ENCODE results near the gene ZZZ3. TPM values are rescaled to one million over a fixed set of nuclear protein-coding genes. Genes with fewer than 3 reads are reported as not detected.

The ZZZ3 gene
- total RNA-seq, 2 experiments from 2014 or later: 51.4 to 66.4 TPM

DNA sequence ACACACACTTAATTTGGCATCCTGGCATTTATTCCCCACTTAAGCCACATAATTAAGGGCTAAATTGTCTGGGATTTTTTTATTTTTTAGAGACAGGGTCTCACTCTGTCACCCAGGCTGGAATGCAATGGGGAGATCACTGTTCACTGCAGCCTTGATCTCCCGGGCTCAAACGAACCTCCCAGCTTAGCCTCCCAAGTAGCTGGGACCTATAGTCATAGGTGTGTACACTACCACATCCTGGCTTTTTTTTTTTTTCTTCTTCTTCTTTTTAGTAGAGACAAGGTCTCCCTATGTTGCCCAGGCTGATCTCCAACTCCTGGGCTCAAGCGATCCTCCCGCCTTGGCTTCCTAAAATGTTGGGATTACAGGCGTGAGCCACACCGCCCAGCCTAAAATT is 24.2 kb downstream of the ZZZ3 start:
- intact Hi-C loops (cut with micrococcal nuclease; ENCODE audit: unreplicated experiment): no loop called here
- no peak for DNase-seq (ENCODE audit: low spot score)
- Histone ChIP-seq H2AFZ (ENCODE audit: low read length) (no peak overlapping the region), H3K79me2 (ENCODE audit: insufficient read depth, low read depth, low read length) (peaks cover 94% of the 10 kb centered on the region), H3K9me2 (ENCODE audit: insufficient read depth, low read length) (no peaks in the 10 kb centered on the region), H3K9me3 (ENCODE audit: low read length) (no peaks in the 10 kb centered on the region), H3K4me2 (ENCODE audit: low read length) (no peak overlapping the region), H3K4me3 (ENCODE audit: low read depth, low read length, poor library complexity, severe bottlenecking) (no peak overlapping the region), H4K20me1 (ENCODE audit: insufficient read depth, low read length) (no peaks in the 10 kb centered on the region; the same call in 1 of the 2 replicates), H3K36me3 (ENCODE audit: insufficient read depth, low read length) (peaks cover 18% of the 10 kb centered on the region), H3K4me1 (ENCODE audit: insufficient read depth, low read length, poor library complexity, severe bottlenecking) (no peaks in the 10 kb centered on the region), H3K27ac (ENCODE audit: low read depth, low read length, poor library complexity, severe bottlenecking) (no peak overlapping the region)
- ChIA-PET CTCF (ENCODE audit: unreplicated experiment) (no interaction called here), POLR2A (interaction anchor here (0.6 to 2.1 kb wide), 8 partner anchors 10 to 1821 kb away, joined by 3 to 6 read pairs (median 3); partner anchors contain the start of gene DNAJB4)
- TF ChIP-seq EZH2phosphoT487 (IDR thresholded peaks at IDR 0.05; ENCODE audit: borderline replicate concordance, low read depth, low read length) (no peak), CTCF (conservative IDR thresholded peaks at IDR 0.05; ENCODE audit: low read length) (no peak)
- BruUV-seq (replicated peaks): no TSS peak

DNA sequence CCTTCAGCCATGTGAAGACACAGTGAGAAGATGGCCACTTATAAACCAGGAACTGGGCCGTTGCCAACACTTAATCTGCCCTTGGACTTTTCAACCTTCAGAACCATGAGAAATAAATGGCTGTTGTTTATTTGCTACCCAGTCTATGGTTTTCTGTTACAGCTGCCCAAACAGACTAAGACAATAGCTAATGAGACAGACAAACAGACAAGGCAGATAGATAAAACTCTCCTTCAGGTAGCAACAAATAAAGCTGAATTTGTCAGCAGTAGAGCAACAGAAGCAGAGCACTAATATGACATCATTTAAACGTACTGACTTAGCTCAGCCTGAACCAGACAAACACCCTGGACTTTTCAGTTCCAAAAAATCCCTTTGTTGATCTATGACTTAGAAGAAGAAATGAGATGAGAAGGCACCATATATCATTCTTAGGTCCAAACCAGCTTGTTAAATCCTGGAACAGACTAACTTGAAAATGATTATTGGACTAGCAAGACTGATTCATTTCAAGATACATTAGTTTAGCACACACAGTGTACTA is 27.0 kb downstream of the ZZZ3 start:
- Histone ChIP-seq H3K9me3 (ENCODE audit: low read length) (peaks cover 10% of the 10 kb centered on the region; the same call in 1 of the 2 replicates), H2AFZ (ENCODE audit: low read length) (no peak overlapping the region), H3K4me2 (ENCODE audit: low read length) (no peak overlapping the region), H3K9me2 (ENCODE audit: insufficient read depth, low read length) (no peaks in the 10 kb centered on the region), H3K4me1 (ENCODE audit: insufficient read depth, low read length, poor library complexity, severe bottlenecking) (peaks cover 10% of the 10 kb centered on the region), H3K36me3 (ENCODE audit: insufficient read depth, low read length) (peaks cover 29% of the 10 kb centered on the region), H4K20me1 (ENCODE audit: insufficient read depth, low read length) (no peaks in the 10 kb centered on the region; the same call in none of the 2 replicates), H3K4me3 (ENCODE audit: low read depth, low read length, poor library complexity, severe bottlenecking) (no peak overlapping the region), H3K27ac (ENCODE audit: low read depth, low read length, poor library complexity, severe bottlenecking) (no peak overlapping the region), H3K79me2 (ENCODE audit: insufficient read depth, low read depth, low read length) (peaks cover 95% of the 10 kb centered on the region)
- ChIA-PET POLR2A (interaction anchor here (0.5 to 2.3 kb wide), 7 partner anchors 9 to 289 kb away, joined by 3 to 12 read pairs (median 3); no protein-coding TSS in a partner anchor), CTCF (ENCODE audit: unreplicated experiment) (no interaction called here)
- no TSS peak for BruUV-seq (replicated peaks)
- TF ChIP-seq EZH2phosphoT487 (IDR thresholded peaks at IDR 0.05; ENCODE audit: borderline replicate concordance, low read depth, low read length): no peak
- no peak for TF ChIP-seq CTCF (conservative IDR thresholded peaks at IDR 0.05; ENCODE audit: low read length)
- intact Hi-C loops (cut with micrococcal nuclease; ENCODE audit: unreplicated experiment): no loop called here
- DNase-seq (ENCODE audit: low spot score): no peak

DNA sequence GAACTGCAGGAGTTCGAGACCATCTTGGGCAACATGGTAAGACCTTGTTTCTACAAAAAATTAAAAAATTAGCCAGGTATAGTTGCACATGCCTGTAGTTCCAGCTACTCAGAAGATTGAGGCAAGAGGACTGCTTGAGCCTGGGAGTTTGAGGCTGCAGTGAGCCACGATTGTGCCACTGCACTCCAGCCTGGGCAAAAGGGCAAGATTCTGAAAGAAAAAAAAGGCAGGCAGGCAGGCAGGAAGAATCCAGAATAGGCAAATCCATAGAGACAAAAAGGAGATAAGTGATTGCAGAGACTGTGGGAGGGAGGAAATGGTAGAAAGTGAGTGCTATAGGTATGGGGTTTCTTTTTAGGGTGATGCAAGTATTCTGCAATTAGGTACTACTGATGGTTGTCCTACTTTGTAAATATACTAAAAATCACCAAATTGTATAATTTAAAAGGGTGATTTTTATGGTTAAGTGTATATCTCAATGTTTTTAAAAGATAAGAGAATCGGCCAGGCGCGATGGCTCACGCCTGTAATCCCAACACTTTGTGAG is 29.4 kb downstream of the ZZZ3 start:
- no peak overlapping the region for H2AFZ ChIP-seq (ENCODE audit: low read length)
- H3K4me3 ChIP-seq (ENCODE audit: low read depth, low read length, poor library complexity, severe bottlenecking): no peak overlapping the region
- H3K9me3 ChIP-seq (ENCODE audit: low read length): peaks cover 34% of the 10 kb centered on the region; the same call in 1 of the 2 replicates
- H3K9me2 ChIP-seq (ENCODE audit: insufficient read depth, low read length): no peaks in the 10 kb centered on the region
- peaks cover 10% of the 10 kb centered on the region for H3K4me1 ChIP-seq (ENCODE audit: insufficient read depth, low read length, poor library complexity, severe bottlenecking)
- no peak for TF ChIP-seq CTCF (conservative IDR thresholded peaks at IDR 0.05; ENCODE audit: low read length)
- no peak for TF ChIP-seq EZH2phosphoT487 (IDR thresholded peaks at IDR 0.05; ENCODE audit: borderline replicate concordance, low read depth, low read length)
- intact Hi-C loops (cut with micrococcal nuclease; ENCODE audit: unreplicated experiment): no loop called here
- ChIA-PET POLR2A (no interaction called here), CTCF (ENCODE audit: unreplicated experiment) (no interaction called here)
- H3K36me3 ChIP-seq (ENCODE audit: insufficient read depth, low read length): peaks cover 49% of the 10 kb centered on the region
- H3K79me2 ChIP-seq (ENCODE audit: insufficient read depth, low read depth, low read length): peaks cover 95% of the 10 kb centered on the region
- BruUV-seq (replicated peaks): no TSS peak
- no peaks in the 10 kb centered on the region; the same call in none of the 2 replicates for H4K20me1 ChIP-seq (ENCODE audit: insufficient read depth, low read length)
- DNase-seq (ENCODE audit: low spot score): no peak
- no peak overlapping the region for H3K27ac ChIP-seq (ENCODE audit: low read depth, low read length, poor library complexity, severe bottlenecking)
- no peak overlapping the region for H3K4me2 ChIP-seq (ENCODE audit: low read length)

Data from OCI-LY7 (cell line).